ENCODE measurements around the gene LRRK2. TPM values are rescaled to one million over a fixed set of nuclear protein-coding genes. Genes with fewer than 3 reads are reported as not detected.

The LRRK2 gene
- total and polyA plus RNA-seq, 2 of the 8 experiments (the other 6 are each of a cell fraction or from before 2014, with no cell fraction given), result 0.06 to 0.13 TPM

GRCh38 chr12:40225984-40226602 is 1.3 kb downstream of the LRRK2 start (continued):
- TF ChIP-seq CHD7 (IDR thresholded peaks at IDR 0.05; ENCODE audit: insufficient replicate concordance, low read length) (no peak), SP4 (IDR thresholded peaks at IDR 0.05; ENCODE audit: low read length) (no peak), KDM1A (IDR thresholded peaks at IDR 0.05; ENCODE audit: borderline replicate concordance, low read length) (no peak), USF2 (IDR thresholded peaks at IDR 0.05; ENCODE audit: low read length) (no peak), JUND (IDR thresholded peaks at IDR 0.05; ENCODE audit: low read length) (no peak), SP2 (IDR thresholded peaks at IDR 0.05; ENCODE audit: low read length) (no peak), HDAC2 (IDR thresholded peaks at IDR 0.05; ENCODE audit: borderline replicate concordance in 1 of 2, low read depth in 2 of 2, low read length in 2 of 2) (no peak)
